ENCODE data around the gene ATP1A4.
"Not testable (repeated sequence)": the region's sequence is repeated elsewhere in the genome, so short reads cannot be mapped to it uniquely, and the experiment has no call there.

Gene ATP1A4

DNA sequence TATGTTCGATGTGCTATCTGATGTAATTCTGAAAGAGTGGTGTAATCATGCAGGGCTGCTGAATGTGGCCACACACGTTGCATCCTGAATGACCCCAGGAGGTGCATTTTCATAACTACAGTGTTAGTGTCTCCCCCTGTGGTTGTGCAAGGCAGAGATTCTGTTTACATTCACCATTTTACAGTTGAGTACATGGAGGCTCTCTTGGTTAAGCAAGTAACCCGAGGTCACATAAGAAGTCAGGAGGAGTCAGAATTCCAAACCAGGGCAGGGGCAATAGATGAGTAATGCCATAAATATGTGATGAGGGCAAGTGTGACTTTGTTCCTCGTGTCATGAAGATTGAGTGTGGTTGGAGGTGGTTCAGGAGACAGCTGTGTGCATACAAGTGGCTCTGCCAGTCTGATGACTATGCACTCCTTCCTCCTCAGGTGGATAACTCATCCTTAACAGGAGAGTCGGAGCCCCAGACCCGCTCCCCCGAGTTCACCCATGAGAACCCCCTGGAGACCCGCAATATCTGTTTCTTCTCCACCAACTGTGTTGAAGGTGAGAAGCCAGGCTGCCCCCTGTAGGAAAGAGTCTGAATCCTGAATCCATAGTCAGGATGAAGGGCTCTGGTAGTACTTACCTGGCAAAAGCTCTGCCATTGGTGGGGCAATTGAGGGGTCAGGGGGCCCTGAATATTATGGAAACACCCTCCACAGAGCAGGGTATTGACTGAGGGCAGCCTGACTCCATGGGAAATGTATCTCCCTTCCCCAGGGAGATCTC, 26.5 kb upstream of the ATP1A4 start:
- peak; percentile 97 for DNase-seq

DNA sequence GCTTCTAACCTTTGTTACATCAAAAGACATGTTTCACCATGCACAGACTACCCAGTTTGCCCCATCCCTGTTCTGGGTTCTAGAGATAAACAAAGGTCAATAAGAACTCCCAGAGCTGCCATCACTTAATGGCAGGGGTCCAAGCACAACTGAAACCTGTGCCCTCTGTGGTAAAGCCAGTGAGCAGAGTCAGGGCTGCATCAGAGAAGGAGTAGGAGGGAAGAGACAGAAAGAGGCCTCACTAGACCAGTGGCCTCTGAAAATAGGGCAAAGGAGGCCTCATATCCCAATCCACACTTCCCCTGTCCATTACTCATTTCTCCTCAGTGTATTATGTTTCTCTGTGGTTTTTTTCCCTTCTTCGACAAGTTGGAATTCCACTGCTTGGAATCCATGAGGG, 25.7 kb upstream of the ATP1A4 start:
- DNase-seq, result peak; percentile 83

DNA sequence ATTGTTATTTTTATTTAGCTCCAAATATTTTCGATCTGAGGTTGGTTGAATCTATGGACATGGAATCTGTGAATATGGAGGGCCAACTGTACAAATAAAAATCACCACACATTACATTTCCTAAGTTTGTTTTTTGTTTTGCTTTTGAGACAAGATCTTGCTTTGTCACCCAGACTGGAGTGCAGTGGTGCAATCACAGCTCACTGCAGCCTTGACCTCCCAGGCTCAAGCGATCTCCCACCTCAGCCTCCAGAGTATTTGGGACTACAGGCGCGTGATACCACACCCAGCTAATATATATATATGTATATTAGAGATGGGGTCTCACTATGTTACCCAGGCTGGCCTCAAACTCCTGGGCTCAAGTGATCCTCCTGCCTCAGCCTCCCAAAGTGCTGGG, 25.1 kb upstream of the ATP1A4 start:
- not testable (repeated sequence) for DNase-seq

DNA sequence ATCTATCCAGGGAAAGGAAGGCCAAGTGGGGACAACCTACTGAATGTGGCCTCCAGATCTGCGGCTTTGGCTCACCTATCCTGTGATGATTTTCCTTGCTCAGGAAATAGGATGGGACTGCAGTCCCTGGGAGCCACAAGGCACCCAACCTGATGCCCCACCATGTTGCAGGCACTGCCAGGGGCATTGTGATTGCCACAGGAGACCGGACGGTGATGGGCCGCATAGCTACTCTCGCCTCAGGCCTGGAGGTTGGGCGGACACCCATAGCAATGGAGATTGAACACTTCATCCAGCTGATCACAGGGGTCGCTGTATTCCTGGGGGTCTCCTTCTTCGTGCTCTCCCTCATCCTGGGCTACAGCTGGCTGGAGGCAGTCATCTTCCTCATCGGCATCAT, 24.0 kb upstream of the ATP1A4 start:
- DNase-seq, result no peak

DNA sequence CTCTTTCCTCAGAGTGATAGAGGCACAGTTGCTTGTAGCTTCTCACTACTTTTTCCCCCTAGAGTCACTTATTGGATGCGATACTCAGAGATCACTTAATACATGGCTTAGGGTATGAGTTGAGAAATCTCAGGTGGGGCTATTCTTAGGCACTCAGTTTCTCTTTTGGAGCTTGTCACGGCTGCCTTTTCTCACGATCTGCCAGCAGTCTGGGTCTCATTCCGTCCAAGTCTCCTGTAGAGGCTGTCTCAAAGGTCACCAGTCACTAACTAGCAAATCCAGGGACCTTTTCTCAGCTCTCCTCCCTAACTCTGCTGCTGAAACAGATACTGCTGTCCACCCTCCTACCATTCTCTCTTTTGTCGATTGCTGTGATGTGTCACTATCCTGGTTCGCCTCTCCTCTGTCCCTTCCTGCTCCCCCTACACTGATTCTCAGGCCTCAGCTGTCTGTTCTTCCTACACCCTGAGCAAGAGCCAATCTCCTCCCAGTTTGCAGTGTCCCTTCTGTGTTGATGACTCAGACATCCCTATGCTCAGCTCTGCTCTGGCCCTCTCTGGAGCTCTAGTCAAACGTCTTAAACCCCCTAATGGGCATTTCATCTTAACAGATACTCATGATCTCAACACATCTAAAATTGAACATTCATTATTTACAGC, 23.4 kb upstream of the ATP1A4 start:
- peak; percentile 72 for DNase-seq

DNA sequence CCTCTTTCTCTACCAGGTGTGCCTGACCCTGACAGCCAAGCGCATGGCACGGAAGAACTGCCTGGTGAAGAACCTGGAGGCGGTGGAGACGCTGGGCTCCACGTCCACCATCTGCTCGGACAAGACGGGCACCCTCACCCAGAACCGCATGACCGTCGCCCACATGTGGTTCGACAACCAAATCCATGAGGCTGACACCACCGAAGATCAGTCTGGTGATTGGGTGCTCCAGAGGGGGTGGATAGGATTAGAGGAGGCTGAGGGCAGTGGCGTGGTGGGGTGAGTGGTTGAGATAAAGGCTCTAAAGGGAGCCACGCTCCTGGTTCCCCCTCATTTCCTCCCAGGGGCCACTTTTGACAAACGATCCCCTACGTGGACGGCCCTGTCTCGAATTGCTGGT, 22.8 kb upstream of the ATP1A4 start:
- DNase-seq, result no peak

DNA sequence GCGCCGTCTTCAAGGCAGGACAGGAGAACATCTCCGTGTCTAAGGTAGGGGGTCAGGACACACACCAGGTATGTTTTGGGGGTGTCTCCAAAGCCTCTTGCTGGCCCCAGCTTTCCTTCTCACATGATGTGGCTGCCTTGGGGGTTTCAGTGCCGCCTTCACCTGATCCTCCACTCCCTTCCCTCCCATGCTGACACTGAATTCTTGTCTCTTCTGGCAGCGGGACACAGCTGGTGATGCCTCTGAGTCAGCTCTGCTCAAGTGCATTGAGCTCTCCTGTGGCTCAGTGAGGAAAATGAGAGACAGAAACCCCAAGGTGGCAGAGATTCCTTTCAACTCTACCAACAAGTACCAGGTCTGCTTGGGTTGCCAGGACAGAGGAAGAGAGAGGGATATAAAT, 22.4 kb upstream of the ATP1A4 start:
- DNase-seq, result peak; percentile 49

DNA sequence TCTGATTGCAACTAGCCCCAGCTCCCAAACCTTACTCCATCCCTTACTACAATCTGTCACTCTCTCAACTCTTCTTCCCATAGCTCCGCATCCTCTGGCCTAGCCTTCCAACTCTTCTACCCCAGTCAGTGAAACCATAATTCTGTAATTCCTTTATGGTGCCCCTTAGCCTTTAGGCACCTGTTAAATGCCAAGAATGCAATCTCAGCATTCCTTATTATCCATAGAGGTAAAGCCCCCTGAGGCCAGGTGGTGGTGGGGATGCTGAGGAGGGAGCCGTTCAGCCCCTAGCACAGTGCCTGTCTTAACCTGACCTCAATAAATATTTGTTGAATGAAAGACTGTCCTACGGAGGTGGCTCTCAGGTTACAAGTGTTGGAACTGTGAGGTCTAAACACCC, 21.8 kb upstream of the ATP1A4 start:
- no peak for DNase-seq

DNA sequence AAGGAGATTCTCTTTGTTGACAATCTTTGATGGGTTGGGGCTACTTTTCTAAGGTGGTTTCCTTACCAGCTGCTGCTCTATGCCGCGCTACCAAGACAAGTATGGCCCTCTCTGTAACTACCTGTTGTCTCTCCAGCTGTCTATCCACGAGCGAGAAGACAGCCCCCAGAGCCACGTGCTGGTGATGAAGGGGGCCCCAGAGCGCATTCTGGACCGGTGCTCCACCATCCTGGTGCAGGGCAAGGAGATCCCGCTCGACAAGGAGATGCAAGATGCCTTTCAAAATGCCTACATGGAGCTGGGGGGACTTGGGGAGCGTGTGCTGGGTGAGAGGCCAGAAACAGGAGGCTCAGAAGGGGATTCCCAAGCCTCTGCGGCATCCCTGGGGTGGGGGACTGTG, 21.4 kb upstream of the ATP1A4 start:
- DNase-seq, result no peak

DNA sequence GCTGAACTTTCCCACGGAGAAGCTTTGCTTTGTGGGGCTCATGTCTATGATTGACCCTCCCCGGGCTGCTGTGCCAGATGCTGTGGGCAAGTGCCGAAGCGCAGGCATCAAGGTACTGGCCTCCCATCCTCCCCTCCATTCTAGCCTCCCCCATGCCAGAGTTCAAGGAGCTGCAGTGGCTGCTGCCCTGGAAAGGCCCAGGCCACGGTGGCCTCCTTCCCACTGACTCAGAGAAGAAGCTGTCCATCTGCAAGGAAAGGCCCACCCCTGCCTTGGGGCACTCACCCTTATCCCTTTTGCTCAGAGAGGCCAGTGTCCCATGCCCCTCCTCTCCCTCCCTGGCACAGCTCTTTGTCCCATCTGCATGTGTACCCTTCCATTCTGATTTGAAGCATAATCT, 20.9 kb upstream of the ATP1A4 start:
- no peak for DNase-seq

DNA sequence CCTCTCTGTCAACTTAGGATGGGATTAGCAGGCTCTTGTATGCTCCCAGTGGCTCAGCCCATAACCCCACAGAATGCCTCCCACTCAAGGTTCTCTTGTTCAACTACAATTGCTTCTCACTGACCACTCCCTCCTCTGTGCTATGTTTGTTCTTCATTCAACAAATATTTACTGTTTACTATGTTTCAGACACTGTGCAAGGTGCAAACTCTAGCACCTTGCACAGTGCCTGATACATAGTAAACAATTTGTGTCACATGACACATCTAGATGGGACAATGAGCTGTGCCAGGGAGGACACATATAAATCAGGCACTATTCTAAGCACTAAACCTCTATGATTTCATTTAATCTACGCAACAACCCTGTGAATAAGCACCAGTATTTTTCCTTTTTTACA, 20.5 kb upstream of the ATP1A4 start:
- DNase-seq, result no peak

DNA sequence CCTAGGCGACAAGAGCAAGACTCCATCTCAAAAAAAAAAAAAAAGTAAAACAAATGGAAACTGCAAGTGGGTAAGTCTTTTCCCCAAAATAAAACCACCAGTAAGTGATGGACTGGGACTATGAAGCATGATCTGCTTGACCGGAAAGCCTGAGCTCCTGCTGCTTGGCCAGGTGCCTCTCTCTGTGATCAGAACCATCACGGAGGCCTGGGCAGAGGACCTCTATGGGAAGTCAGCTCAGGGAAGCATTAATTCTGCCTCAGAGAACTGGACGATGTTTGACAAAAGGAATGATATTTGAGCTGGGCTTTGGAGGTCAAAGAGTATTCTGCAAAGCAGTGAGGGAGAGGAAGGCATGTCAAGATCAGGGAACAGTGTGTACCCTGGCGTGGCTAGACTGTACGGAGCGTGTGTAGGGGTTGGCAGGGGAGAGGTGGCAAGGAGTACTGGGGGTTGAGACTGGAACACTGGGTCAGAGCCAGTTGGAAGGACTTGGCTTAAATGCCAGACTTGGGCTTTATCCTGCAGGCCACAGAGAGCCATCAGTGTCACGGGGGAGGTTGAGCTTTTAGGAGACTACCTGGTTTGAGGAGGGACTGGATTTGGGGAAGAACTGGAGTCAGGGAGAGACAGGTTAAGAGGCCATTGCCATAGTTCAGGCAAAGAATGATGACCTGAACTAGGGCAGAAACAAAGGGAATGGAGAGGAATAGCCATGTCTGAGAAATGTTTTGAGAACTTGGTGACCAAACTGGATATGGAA, 19.4 kb upstream of the ATP1A4 start:
- no peak for DNase-seq

DNA sequence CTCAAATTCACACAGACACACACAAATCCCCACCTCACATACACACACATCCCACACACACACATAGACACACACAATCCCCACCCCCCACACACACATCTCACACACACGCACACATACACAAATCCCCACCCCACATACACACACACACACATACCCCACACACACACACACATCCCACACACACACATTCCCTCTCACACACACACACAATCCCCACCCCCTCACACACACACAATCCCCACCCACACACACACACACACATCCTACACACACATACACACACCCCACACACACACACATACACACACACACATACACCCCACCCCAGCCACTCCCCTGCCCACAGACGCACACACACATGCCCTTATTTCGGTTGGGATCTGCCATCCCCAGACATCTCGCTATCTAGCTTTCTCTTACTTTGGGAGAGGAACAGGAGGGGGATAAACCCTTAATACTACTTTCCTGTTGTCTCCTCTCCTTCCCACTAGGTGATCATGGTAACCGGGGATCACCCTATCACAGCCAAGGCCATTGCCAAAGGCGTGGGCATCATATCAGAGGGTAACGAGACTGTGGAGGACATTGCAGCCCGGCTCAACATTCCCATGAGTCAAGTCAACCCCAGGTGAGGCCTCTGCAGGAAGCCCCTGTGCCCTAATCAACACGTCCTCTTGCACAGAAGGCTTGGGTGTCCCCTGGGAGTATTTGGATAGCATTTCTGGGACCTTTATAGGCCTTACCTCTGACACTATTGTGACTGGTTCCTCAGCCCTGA, 17.2 kb upstream of the ATP1A4 start:
- DNase-seq, result no peak

DNA sequence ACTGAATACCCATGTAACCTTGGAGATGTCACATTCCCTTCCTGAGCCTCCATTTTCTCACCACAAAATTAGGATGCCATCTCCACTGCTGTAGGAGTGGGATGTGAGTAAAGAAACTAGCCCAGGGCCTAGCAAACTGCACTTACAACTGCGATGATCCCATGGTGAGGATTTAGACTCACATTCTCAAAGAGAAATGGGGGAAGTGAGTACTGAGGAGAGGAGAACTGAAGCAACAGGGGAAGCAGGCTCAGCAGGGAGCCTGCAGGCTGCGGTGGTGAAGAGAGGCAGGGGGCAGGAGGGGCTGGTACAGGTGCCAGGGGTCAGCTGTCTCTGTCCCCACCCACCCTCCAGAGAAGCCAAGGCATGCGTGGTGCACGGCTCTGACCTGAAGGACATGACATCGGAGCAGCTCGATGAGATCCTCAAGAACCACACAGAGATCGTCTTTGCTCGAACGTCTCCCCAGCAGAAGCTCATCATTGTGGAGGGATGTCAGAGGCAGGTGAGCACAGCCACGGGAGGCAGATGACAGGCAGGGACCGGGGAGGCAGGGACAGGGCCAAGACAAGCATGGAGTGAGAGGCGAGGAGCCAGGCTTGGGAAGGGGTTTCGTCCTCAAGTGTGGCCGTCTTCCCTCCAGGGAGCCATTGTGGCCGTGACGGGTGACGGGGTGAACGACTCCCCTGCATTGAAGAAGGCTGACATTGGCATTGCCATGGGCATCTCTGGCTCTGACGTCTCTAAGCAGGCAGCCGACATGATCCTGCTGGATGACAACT, 16.4 kb upstream of the ATP1A4 start:
- no peak for DNase-seq

DNA sequence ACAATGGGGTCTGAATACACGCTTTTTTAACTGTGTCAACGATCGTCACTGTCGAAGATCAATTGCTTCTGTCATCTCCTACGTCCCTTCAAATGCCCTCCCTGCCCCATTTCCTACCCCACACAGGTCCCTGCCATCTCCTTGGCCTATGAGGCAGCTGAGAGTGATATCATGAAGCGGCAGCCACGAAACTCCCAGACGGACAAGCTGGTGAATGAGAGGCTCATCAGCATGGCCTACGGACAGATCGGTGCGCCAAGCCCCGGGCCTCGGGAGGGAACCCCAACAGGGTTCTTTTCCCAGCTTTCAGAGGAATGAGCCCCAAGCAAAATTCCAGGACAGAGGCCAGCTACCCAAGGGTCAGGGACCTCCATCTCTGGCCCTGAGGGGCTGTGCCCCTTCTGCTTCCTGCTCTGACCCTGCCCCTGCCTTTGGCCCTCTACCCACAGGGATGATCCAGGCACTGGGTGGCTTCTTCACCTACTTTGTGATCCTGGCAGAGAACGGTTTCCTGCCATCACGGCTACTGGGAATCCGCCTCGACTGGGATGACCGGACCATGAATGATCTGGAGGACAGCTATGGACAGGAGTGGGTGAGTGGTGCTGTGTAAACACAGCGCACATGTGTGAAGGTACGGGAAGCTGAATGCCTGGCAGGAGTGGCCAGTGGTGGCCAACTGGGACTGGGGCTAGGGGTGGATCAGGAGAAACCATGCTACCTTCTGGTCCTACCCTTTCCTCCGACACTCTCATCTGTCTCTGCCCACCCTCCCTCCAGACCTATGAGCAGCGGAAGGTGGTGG, 15.1 kb upstream of the ATP1A4 start:
- DNase-seq, result no peak

DNA sequence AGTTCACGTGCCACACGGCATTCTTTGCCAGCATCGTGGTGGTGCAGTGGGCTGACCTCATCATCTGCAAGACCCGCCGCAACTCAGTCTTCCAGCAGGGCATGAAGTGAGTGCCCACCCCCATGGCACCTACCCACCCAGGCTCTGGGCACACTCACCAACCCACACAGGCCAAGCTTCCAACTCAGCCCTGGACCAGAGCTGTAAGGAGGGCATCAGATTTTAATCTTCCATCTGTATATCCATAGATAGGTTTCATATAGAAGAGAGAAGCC, 14.5 kb upstream of the ATP1A4 start:
- no peak for DNase-seq

DNA sequence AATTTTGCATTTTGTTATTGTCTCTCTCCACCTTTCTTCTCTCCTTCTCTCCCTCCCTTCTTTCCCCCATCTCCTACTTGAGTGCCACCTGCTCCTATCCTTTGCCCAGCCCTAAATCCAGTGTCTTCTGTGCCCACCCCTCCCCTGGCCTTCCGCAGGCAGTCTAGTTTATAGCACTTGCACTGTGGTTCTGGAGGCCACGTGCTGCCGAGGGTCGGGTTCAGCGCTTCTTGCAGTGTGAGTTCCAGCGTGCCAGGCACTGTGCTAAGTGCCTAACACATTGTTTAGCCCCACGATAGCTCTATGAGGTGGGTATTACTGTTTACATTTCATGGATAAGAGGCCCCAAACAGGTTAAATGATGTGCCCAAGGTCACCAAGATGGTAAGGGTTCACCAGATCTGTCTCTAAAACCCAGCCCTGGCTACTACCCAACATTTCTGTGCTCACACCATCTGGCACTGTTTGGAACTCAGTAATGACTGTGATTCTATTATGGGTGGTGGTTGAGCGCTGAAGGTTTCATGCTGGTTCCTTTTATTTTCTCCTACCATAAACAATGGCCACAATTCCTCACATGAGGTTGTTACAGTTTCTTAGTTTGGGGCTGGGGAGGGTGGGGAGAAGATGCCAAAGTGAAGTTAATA, 14.1 kb upstream of the ATP1A4 start:
- DNase-seq, result no peak

DNA sequence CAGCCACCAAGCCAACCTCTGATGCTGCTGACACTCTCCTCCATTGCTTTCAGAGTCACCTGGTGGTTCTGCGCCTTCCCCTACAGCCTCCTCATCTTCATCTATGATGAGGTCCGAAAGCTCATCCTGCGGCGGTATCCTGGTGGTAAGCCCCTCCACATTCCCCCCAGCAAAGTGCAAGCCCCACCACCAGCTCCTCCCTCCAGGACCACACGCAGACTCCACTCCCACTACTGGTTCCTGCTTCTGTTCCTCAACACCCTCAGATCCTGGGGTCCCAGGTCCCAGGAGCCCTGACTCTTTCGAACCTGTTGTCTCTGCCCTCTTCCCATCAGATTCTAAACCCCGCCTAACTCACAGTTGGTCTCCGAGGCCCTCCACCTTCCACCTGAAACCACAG, 11.6 kb upstream of the ATP1A4 start:
- no peak for DNase-seq

DNA sequence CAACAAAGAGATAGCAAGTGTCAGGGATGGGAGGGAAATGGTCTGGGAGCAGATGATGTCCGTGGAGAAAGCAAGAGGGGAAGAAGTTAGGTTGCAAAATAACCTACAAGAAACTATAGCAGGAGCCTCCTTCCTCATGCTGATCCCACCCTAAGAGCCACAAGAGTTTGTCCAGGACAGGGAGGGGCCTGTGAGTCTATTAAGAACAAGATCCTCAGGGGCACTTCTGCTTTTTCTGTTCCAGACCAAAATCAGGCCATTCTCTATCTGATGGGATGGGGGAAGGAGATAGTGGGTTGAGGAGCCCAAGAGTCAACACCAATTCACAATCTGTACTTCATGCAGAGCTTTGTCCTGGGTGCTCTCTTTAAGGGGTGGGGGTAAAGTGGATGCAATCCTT, 7.7 kb upstream of the ATP1A4 start:
- no peak for DNase-seq

DNA sequence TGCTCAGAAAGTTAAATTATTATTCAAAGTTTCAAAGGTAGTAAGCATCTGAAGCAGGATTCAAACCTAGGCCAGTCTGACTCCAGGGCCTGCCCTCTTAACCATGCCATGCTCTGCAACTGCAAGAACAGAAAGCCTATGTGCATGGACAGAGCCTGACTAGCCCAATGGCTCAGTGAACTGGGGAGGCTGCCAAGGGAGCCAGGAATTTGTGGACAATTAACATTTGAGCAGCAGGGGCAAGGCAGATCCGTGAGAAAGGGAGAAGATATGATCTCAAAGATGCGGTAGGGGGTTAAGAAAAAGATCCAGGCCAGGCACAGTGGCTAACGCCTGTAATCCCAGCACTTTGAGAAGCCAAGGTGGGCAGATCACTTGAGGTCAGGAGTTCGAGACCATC, 6.5 kb upstream of the ATP1A4 start:
- DNase-seq, result no peak

DNA sequence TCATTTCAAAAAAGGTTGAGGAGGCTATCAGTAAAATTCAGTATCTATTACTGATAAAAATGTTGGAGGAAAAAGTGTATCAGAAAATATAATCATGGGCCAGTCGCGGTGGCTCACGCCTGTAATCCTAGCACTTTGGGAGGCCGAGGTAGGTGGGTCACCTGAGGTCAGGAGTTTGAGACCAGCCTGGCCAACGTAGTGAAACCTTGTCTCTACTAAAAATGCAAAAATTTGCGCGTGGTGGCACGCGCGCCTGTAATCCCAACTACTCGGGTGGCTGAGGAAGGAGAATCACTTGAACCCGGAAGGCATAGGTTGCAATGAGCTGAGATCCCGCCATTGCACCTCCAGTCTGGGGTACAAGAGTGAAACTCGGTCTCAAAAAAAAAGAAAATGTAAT, 5.3 kb upstream of the ATP1A4 start:
- DNase-seq, result no peak
